GM12878 (cell line): ENCODE measurements around the gene C17orf113. TPM values are rescaled to one million over a fixed set of nuclear protein-coding genes. Genes with fewer than 3 reads are reported as not detected.
"Not testable (repeated sequence)": the region's sequence is repeated elsewhere in the genome, so short reads cannot be mapped to it uniquely, and the experiment has no call there.

Experiments used
- ATAC-seq: fragments of 200-7000 bp; cut with Tn5 transposase; 3 replicates; pipeline ENCODE4 v1.9.1; 2020; ENCODE audit warnings: mild to moderate bottlenecking, moderate library complexity
- BruUV-seq: library from RNA; stranded (reverse); fragments of 400-500 nt; replicated peaks from 2 replicates; lab custom pipeline; 2021; lab: Mats Ljungman, UMichigan
- CTCF ChIA-PET: fragments of 300-600 bp; sonication (Branson Sonifier 250); formaldehyde crosslinking; extraction: SDS; loops from one replicate; lab custom pipeline; 2021; ENCODE audit warnings: inconsistent platforms; lab: Yijun Ruan, JAX
- POLR2A ChIA-PET: fragments of 350-600 bp; formaldehyde crosslinking; extraction: SDS; loops from one replicate; lab custom pipeline; 2021; ENCODE audit warnings: inconsistent platforms; lab: Charles Lee
- RAD21 ChIA-PET: fragments of 300-600 bp; sonication (Branson Sonifier 250); formaldehyde crosslinking; loops from one replicate; lab custom pipeline; 2023; ENCODE audit warnings: antibody characterized with exemption; ENCODE audit not compliant: unreplicated experiment; lab: Charles Lee
- SMC1A ChIA-PET: fragments of 300-600 bp; sonication (Branson Sonifier 250); formaldehyde crosslinking; loops from one replicate; lab custom pipeline; 2023; ENCODE audit not compliant: unreplicated experiment, uncharacterized antibody; lab: Charles Lee
- DNase-seq: peaks from one replicate; pipeline ENCODE4 v3.0.0-alpha.2; 2011; ENCODE audit warnings: low read depth, low spot score
- FAIRE-seq: peaks from 3 replicates; lab custom pipeline; 2011; peaks lifted over from hg19 to GRCh38; lab: Jason Lieb, UNC
- H2AFZ ChIP-seq: 2 replicates; pipeline ENCODE4 v1.6.0; 2011; ENCODE audit warnings: low read depth, low read length, control low read depth; ENCODE audit not compliant: control insufficient read depth
- H3K27ac ChIP-seq: 2 replicates; pipeline ENCODE4 v1.5.1; 2011; ENCODE audit warnings: control low read depth; ENCODE audit not compliant: control insufficient read depth, insufficient read depth
- H3K27me3 ChIP-seq, 2 experiments: replicated peaks in 1 of 2; 2 replicates each; pipeline versions ENCODE4 v1.6.0 to v1.6.1; 2011; ENCODE audit warnings: low read length in 1 of 2; ENCODE audit not compliant: control insufficient read depth in 2 of 2, insufficient read depth in 2 of 2
- H3K36me3 ChIP-seq, 2 experiments: 2 replicates each; pipeline ENCODE4 v1.5.1; 2011; ENCODE audit warnings: low read length in 1 of 2; ENCODE audit not compliant: control insufficient read depth in 2 of 2, insufficient read depth in 2 of 2
- H3K4me1 ChIP-seq: 2 replicates; pipeline ENCODE4 v1.6.1; 2011; ENCODE audit warnings: mild to moderate bottlenecking, low read length, moderate library complexity, mixed read lengths; ENCODE audit not compliant: control insufficient read depth, insufficient read depth
- H3K4me2 ChIP-seq: 2 replicates; pipeline ENCODE4 v1.6.0; 2011; ENCODE audit warnings: control low read depth; ENCODE audit not compliant: control insufficient read depth, insufficient read depth
- H3K4me3 ChIP-seq: fragments of 200-600 bp; sonication (generic); 2 replicates; pipeline ENCODE4 v1.5.1; 2016
- H3K79me2 ChIP-seq: 2 replicates; pipeline ENCODE4 v1.6.0; 2011; ENCODE audit warnings: low read length; ENCODE audit not compliant: control insufficient read depth, insufficient read depth
- H3K9ac ChIP-seq: 2 replicates; pipeline ENCODE4 v1.8.0; 2011; ENCODE audit warnings: low read length, control low read depth, mixed read lengths; ENCODE audit not compliant: control insufficient read depth, insufficient read depth
- H3K9me3 ChIP-seq: replicated peaks from 3 replicates; pipeline ENCODE4 v1.5.1; 2011; ENCODE audit warnings: mild to moderate bottlenecking, low read length; ENCODE audit not compliant: control insufficient read depth, insufficient read depth
- H4K20me1 ChIP-seq: 2 replicates; pipeline ENCODE4 v1.6.0; 2011; ENCODE audit not compliant: control insufficient read depth, insufficient read depth
- NFYB ChIP-seq: IDR thresholded peaks from 2 replicates; pipeline ENCODE4 v1.6.1; 2011; ENCODE audit warnings: low read depth, mild to moderate bottlenecking, low read length, improper control_type of control experiment, moderate library complexity; ENCODE audit not compliant: insufficient read depth
- ZSCAN29 ChIP-seq: fragments of 450-650 bp; IDR thresholded peaks from 2 replicates; pipeline ENCODE4 v1.6.1; 2017; ENCODE audit warnings: mild to moderate bottlenecking, moderate library complexity
- WGBS: methylation state at CpG from one replicate; pipeline ENCODE4 v1.1.6; 2016; ENCODE audit warnings: low lambda C conversion rate; ENCODE audit not compliant: insufficient replicate concordance, insufficient coverage; ENCODE audit errors: missing lambda C conversion rate; 5-methylcytosine and 5-hydroxymethylcytosine counted together
- in situ Hi-C: fragments of 300-500 bp; cut with MboI; formaldehyde crosslinking; loops from 9 replicates; pipeline ENCODE4 v1.14.3; 2018; ENCODE audit warnings: mixed read lengths
- intact Hi-C: fragments of 100-400 bp; cut with micrococcal nuclease; formaldehyde crosslinking; loops from one replicate; pipeline ENCODE4 v1.14.2; 2022; ENCODE audit not compliant: unreplicated experiment
- polyA plus RNA-seq, 11 experiments: library from polyadenylated mRNA; depleted of rRNA in 4 of 11; unstranded in 6 of 11; stranded (reverse) in 5 of 11; fragments of >200 nt; fragmentation: Nextera tagmentation in 4 of 11; fragmentation: Illumina TruSeq in 1 of 11; extraction: Ambion mirVana in 4 of 11; extraction: Trizol in 1 of 11; gene quantifications; 1 replicate in 1 of 11; 2 replicates in 10 of 11; pipeline versions ENCODE4 v1.2.1 to v1.2.3, GENCODE V29; 2011 to 2016; ENCODE audit warnings: inconsistent platforms in 2 of 11, missing spikeins in 2 of 11, low read depth in 1 of 11
- total RNA-seq, 4 experiments: library from RNA; depleted of rRNA in 3 of 4; stranded (reverse); fragments of >200 nt in 3 of 4; fragmentation: Illumina TruSeq in 1 of 4; extraction: Trizol in 1 of 4; gene quantifications; 2 replicates each; pipeline versions ENCODE4 v1.2.1 to v1.2.3, GENCODE V29; 2013 to 2021

C17orf113 gene
- total and polyA plus RNA-seq, 10 of the 15 experiments (the other 5 are each of a cell fraction or from before 2014, with no cell fraction given), result 0.03 to 0.17 (median 0.08) TPM; not detected in 3

GRCh38 chr17:42010898-42011516 is 39.4 kb downstream of the C17orf113 start:
- H3K4me3 ChIP-seq, result no peak overlapping the region
- ATAC-seq (peak; percentile 46), FAIRE-seq (no peak), DNase-seq (no peak)
- ChIA-PET RAD21 (no interaction called here), SMC1A (interaction anchor here (1.5 kb wide), 1 partner anchor 46 kb away, joined by 5 read pairs; no protein-coding TSS in a partner anchor), POLR2A (no interaction called here), CTCF (interaction anchor here (1.6 kb wide), 1 partner anchor 13 kb away, joined by 7 read pairs; no protein-coding TSS in a partner anchor)
- H3K79me2 ChIP-seq, result peaks cover 83% of the 10 kb centered on the region
- H3K36me3 ChIP-seq, result peaks cover 0 to 3% of the 10 kb centered on the region in 2 experiments; a peak in 2 of 4 replicates
- BruUV-seq, result TSS peak; percentile 11
- peaks cover 9% of the 10 kb centered on the region for H3K4me1 ChIP-seq
- intact Hi-C loops, result no loop called here
- H2AFZ ChIP-seq, result no peak overlapping the region
- H3K9ac ChIP-seq, result no peak overlapping the region
- in situ Hi-C loops, result loop anchor here (25.0 kb wide), 1 partner anchor 1201 kb away; the partner anchor contains the start of gene TMEM106A
- H3K4me2 ChIP-seq, result no peak overlapping the region
- H4K20me1 ChIP-seq, result 0 out of 2 replicates have a peak, but pooled peaks cover 4% of the 10 kb centered on the region
- H3K27me3 ChIP-seq, result no peaks in the 10 kb centered on the region
- 98% methylated on average over 3 of the region's 3 CpGs for WGBS
- TF ChIP-seq NFYB (0 out of 2 replicates have a peak, but pooled peaks have one; percentile 22), ZSCAN29 (no peak)
- H3K9me3 ChIP-seq, result no peaks in the 10 kb centered on the region
- H3K27ac ChIP-seq, result no peak overlapping the region

DNA sequence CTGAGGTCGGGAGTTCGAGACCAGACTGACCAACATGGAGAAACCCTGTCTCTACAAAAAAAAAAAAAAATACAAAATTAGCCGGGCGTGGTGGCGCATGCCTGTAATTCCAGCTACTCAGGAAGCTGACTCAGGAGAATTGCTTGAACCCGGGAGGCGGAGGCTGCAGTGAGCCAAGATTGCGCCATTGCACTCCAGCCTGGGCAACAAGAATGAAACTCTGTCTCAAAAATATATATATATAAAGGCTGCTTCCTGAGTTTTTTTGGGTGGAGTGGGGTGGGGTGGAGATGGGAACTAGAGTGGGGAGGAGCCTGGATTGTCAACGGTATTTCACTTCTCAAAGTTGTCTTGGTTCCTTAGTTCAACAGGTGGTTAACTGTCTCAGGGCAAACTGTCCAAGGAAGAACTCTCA is 40.1 kb downstream of the C17orf113 start:
- BruUV-seq, H3K9me3 ChIP-seq, H3K36me3 ChIP-seq, H3K4me3 ChIP-seq, H3K4me1 ChIP-seq, DNase-seq, FAIRE-seq, SMC1A ChIA-PET, H3K27ac ChIP-seq, POLR2A ChIA-PET, H4K20me1 ChIP-seq, H3K27me3 ChIP-seq, H2AFZ ChIP-seq, intact Hi-C loops, H3K4me2 ChIP-seq, ATAC-seq, H3K9ac ChIP-seq: not testable (repeated sequence)
- peaks cover 78% of the 10 kb centered on the region for H3K79me2 ChIP-seq
- ChIA-PET RAD21 (interaction anchor here (1.9 kb wide), 1 partner anchor 46 kb away, joined by 9 read pairs; no protein-coding TSS in a partner anchor), CTCF (interaction anchor here (1.4 kb wide), 1 partner anchor 103 kb away, joined by 3 read pairs; no protein-coding TSS in a partner anchor)
- in situ Hi-C loops, result loop anchor here (25.0 kb wide), 1 partner anchor 1202 kb away; the partner anchor contains the start of gene TMEM106A
- WGBS, result 76% methylated on average over 7 of the region's 9 CpGs
